Activated CD4-positive, CD25-positive, alpha-beta regulatory T cell (primary cell): ENCODE measurements around the gene DPP6.

Experiments used
- DNase-seq, 4 experiments: peaks; one replicate each; lab custom pipeline; 2025; lab: John Stamatoyannopoulos, UW

The DPP6 gene

DNA sequence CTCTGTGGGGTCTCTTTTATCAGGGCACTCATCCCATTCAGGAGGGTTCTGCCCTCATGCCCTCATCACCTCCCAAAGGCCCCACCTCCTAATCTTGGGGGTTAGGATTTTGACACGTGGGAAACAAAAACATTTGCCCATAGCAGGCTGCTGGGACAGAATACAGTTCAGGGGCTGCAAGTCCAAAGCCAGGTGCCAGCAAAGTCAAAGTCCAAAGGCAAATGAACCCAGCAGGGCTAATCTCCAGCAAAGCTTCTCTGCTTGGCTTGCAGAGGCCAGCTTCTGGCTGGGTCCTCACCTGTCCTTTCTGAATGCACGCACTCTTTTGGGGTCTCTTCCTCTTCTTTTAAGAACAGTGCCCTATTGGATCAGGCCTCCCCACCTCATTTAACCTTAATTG lies 359.9 kb downstream of the DPP6 start:
- DNase-seq: no peak

GRCh38 chr7:154415709-154416399 lies 363.7 kb downstream of the DPP6 start:
- DNase-seq: no peak

GRCh38 chr7:154416714-154417113 lies 364.5 kb downstream of the DPP6 start:
- no peak for DNase-seq

DNA sequence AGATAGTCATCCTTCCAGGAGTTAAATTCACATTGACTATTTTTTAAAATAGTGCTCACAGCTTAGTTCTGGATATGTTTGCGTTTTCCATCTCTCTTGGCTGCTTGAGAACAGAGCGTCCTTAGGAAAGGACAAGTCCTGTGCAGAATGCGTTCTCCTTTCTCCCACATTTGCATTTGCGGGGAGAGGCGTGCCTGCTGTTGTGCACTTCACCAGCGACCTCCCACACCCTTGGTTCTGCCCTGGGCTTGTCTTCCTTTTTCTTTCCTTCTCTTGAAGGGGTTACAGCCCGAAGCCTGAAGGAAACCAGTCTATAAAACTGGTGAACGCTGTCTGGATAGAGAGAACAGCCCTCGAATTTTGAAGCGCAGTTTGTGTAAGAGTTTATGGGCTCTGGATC lies 367.1 kb downstream of the DPP6 start:
- DNase-seq: no peak

GRCh38 chr7:154423231-154423630 lies 371.0 kb downstream of the DPP6 start:
- no peak for DNase-seq

DNA sequence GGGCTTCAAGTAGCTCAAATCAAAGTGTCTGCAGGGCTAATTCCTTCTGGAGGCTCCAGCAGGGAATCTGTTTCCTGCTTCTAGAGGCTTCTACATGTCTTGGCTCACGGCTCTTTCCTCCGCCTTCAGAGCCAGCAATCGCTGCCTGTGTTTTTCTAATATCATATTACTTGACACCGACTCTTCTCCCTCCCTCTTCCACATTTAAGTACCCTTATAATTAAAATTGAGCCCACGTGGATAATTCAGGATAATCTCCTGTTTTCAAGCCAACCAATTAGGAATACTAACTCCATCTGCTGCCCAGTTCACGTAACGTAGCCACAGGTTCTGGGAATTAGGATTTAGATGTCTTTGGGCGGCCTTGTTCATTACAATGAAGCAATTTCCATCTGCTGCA lies 372.2 kb downstream of the DPP6 start:
- no peak for DNase-seq

DNA sequence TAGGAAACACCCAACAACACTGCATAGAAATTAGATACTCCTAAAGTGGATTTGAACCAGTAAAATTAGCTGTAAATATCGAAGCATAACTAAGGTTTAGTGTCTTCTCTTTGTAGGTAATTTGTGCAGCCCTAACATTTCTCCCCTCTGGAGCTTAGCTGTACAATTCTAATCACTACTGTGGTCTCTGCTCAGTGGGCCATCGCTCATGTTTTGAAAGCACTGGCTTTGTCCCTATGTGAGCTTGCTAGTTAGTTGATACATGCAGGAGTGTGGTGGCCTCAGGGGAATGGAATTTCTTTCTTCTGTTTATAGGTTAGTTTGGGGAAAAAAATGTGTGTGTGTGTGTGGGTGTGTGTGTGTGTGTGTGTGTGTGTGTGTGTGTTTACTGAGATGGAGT lies 373.1 kb downstream of the DPP6 start:
- no peak for DNase-seq

GRCh38 chr7:154426778-154427177 lies 374.6 kb downstream of the DPP6 start:
- no peak for DNase-seq

DNA sequence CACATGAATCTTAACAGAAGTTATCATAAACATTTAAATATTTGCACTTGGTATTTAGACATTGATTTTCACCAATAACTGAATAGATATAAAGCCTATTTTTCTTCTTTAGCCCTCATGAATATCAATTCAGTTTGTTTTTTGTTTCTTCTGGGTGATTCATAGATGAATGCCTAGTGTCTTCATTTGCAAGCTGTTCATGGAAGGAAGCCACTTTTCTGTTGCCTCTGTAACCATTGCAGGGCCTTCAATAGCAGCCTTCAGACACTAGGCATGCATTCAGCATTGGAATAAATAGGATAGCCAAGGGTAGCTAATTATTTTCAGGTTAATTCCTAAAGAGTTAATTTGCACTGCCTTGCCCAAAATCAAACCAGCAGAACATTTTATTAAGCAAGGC lies 375.3 kb downstream of the DPP6 start:
- no peak for DNase-seq

GRCh38 chr7:154429666-154430404 lies 377.6 kb downstream of the DPP6 start:
- DNase-seq: no peak

DNA sequence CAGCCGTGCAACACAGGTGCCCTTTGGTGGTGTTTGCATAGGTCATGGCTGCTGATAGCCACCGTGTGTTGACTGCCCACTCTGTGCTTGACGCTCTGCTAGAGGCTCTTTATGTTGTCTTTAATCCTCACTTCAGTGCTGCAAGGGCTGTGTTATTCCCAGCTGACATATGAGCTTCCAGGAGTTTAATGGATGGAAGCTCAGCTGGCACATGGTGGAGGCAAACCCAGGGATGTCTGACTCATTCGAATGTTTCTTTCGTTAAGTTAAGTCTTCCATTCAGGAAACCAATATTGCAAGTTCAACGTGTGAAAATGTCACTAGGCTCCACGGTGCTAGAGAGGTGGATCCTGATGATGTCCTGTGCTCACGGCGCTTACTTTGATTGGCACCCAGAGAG lies 378.4 kb downstream of the DPP6 start:
- no peak for DNase-seq

GRCh38 chr7:154431045-154431444 lies 378.8 kb downstream of the DPP6 start:
- DNase-seq: no peak

DNA sequence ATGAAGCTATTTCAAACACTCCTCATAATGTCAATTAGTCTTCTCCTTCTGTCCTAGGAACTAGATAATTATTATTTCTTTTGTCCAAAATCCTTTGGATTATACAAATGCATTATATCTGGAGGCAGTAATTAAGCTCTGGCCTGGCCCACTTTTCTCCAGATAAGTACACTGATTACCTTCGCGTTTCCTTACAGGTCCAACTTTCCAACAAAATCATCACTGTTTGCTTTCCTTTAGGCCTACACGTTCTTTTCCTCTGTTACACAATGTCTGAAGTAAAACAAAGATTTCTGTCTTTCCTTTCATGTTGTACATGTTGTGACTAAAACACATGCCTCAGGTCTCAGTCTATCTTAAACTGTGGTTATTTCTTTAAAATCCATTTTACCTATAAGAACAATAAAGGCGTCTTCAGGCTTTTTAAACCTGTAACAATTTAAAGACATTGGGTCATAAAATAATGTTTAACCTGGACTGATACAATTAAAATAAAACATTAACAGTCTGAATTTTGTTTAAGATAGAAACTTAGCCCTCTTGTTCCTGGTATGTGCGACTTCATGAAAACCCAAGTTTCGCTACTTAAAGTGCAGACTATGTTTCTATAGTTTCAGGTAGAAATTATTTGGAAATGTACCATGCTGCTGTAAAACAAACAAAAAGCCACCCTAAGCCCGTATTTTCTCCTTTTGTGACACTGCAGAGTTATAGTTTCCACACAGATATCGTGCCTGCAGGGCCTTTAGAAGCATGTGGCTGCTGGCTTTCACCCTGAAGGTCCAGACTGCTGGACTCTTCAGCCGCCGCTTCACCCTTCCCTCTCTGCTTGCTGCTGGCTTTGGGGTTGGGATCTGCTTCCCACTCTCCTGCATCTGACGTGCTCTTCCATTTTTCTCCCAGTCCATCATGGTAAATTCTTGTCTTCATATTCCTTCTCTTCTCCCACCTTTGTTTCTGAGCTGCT lies 381.7 kb downstream of the DPP6 start:
- DNase-seq: no peak

GRCh38 chr7:154436560-154436959 lies 384.4 kb downstream of the DPP6 start:
- DNase-seq: no peak

DNA sequence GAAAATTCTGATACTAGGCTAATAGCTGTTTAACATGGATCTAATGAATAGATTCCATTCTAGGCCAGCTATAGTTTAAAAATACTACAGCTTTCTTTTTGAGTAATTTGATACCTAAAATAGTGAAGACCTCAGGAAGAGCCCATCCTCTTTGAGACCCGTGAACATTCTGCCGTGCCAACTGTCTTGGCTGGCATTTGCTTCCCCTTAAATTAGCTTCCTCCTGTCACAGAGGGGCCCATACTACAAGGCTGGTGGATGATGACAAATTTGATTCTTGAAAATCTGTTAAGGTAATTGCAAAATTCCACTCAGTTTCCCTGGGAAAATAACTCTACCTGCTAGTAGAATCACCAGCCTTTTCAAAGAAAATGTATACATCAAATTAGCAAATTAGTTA lies 385.0 kb downstream of the DPP6 start:
- DNase-seq: no peak

DNA sequence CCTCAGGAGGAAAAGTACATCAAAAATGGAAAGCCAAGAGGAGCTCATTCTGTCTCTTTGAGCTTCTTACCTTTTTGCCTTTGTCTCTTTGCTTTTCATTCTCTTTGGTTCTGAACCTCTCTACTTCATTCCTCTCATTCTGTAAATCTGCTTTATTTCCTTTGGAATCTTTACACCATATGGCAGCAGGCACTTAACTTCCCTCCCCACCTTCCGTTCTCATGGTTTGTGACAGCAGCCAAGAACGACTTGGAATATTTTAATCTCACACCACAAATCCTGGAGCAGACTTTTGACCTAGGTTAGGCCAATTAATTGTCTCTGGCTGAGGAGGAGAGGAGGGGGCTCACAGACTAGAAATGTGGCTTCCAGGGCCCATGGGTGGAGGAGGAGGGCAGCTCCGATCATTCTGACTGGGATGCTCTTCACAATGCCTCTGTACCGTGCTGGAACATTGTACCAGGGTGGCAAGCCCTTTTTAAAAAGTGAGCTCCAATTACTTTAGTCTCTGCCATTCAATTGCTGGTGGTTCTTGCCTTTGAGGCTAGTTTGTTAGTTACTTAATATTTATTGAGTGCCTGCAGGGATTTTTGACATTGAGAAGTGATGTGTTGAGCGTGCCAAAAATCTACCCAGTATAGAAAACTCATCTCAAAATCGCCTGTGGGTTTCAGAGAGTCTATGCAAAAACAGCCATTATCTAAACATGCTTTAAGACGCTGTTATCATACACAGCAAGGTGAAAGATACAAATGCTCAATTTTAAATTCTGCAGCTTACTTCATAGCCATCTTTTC lies 386.6 kb downstream of the DPP6 start:
- no peak for DNase-seq

- no peak for DNase-seq
Measured at GRCh38 chr7:154440058-154440457, 387.9 kb downstream of the DPP6 start.

DNA sequence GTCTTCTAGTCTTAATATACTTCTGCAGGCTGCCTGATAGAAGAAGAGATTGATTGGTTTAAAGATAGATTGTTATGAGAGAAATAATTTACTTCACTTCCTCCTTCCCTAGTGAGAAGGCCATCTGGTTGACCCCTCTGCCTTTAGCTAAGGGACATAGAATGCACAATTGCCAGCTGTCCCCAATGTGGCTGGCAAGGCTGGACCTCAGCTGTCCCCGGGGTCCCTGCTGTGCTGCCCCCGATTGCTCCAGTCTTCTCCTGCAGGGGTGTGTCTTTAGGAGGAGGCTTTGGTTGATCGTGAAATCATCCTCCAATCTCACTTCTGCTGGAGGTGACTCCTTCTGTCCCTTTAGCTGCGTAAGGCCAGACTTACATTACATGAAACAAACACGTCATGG lies 388.5 kb downstream of the DPP6 start:
- no peak for DNase-seq

- no peak for DNase-seq
Measured at GRCh38 chr7:154441811-154442210, 389.6 kb downstream of the DPP6 start.

DNA sequence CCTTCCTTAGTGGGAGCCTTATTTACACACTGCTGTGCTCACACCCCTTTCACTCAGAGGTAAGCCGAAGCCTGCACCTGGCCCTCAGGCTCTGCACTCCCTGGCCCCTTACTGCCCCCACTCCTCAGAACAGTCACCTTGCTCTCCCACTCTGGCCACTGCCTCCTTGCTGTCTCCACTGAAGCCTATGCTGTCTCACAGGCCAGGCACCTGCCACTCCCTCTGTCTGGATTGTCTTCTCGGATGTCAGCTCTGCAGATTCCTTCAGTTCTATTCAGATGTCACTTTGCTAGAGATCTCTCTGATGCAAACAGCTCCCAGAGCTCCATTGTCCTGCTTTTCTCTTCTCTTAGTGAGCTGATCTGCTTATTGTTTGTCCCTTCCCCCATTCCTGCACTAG lies 390.7 kb downstream of the DPP6 start:
- no peak for DNase-seq

DNA sequence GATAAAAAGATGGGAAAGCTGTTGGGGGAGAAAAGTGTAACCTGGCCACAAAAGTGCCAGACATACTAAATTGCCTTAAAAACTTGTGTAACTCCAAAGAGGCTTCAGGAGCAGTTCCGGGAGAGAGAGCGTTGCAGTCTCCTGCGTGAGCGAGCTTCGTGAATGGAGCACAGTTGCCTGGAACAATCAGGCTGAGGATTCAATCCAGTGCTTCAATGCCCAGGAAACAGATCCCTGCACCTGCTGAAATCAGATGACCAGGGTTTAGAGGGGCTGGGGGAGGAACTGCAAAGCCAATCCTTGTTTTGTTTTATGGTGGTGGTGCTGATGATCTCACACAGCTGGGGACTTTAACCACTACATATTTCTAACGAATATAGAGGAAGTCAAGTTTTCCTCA lies 398.3 kb downstream of the DPP6 start:
- no peak for DNase-seq
